ENCODE measurements around the gene SEC16B. TPM values are rescaled to one million over a fixed set of nuclear protein-coding genes. Genes with fewer than 3 reads are reported as not detected.

The SEC16B gene
- total and polyA plus RNA-seq, 10 donors = 2.9 to 15.4 (median 7.8) TPM

DNA sequence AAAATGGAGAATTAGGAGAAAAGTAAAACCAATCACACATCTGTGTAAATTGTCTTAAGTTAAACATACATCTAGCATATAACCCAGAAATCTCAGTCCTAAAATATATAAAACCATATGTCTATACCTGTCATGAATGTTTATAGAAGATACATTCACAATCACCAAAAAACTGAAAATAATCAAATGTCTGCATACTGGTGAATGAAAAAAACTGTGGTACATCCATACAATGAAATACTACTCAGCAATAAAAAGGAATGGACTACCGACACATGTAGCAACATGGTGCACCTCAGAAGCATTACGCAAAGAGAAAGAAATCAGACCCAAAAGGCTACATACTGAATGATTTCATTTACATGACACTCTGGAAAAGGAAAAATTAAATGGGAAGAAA lies 47.7 kb upstream of the SEC16B start:
- Histone ChIP-seq H3K36me3 (peaks cover 0 to 52% (median 7%) of the 10 kb centered on the region in 6 donors), H3K4me1 (no peaks in the 10 kb centered on the region), H3K27ac (no peak overlapping the region), H3K27me3 (replicated peaks in 1 of 7) (no peaks in the 10 kb centered on the region), H3K4me3 (no peak overlapping the region), H3K9me3 (peaks cover 0 to 12% (median 8%) of the 10 kb centered on the region in 8 donors)
- TF ChIP-seq, protein P1, sequence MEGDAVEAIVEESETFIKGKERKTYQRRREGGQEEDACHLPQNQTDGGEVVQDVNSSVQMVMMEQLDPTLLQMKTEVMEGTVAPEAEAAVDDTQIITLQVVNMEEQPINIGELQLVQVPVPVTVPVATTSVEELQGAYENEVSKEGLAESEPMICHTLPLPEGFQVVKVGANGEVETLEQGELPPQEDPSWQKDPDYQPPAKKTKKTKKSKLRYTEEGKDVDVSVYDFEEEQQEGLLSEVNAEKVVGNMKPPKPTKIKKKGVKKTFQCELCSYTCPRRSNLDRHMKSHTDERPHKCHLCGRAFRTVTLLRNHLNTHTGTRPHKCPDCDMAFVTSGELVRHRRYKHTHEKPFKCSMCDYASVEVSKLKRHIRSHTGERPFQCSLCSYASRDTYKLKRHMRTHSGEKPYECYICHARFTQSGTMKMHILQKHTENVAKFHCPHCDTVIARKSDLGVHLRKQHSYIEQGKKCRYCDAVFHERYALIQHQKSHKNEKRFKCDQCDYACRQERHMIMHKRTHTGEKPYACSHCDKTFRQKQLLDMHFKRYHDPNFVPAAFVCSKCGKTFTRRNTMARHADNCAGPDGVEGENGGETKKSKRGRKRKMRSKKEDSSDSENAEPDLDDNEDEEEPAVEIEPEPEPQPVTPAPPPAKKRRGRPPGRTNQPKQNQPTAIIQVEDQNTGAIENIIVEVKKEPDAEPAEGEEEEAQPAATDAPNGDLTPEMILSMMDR (IDR thresholded peaks at IDR 0.05 in 8 of 11, conservative IDR thresholded peaks at IDR 0.05 in 3 of 11) = no peak
- no peak for TF ChIP-seq POLR2AphosphoS5 (IDR thresholded peaks at IDR 0.05)
- no peak for TF ChIP-seq POLR2A (IDR thresholded peaks at IDR 0.05)
- DNase-seq = no peak
- 89 to 99% (median 96%) methylated on average over 2 of the region's 2 CpGs for WGBS, 5 donors
- intact Hi-C loops (cut with DNase I; ENCODE audit: low total_unique reads) = no loop called here

DNA sequence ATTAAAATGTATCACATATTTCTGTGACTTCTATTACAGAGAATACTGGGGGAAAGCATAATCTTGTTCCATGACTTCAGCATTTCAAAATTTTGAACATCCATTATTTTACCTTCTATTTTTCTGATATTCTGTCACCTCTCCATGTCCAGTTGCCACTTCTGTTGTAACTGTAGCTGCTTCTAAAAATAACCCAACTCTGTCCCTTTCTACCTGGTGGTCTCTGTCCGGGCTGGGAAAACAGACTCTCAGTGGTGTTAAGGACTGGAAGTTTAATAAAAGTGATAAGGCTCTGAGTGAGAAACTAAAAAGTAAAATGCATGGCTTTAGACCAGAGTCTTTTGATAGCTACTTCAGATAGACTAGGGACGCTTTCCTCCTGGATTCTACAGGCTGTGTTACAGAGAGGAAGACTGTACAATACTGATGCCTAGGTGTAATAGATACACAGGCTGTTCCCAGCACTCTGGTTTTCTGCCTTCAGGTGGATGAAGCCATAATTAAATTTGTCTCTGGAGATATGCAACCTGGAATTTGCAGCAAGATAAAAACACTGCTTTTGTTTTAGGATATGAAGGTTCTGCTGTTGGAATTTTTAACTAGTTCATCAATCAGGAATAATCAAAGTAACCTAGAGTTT lies 42.1 kb upstream of the SEC16B start:
- Histone ChIP-seq H3K27me3 (replicated peaks in 1 of 7) (no peaks in the 10 kb centered on the region), H3K36me3 (peaks cover 0 to 18% (median 5%) of the 10 kb centered on the region in 6 donors), H3K9me3 (peaks cover 0 to under 1% (median 0%) of the 10 kb centered on the region in 8 donors), H3K27ac (peak overlapping the region in 1 of 8 donors; percentile 33), H3K4me3 (no peak overlapping the region), H3K4me1 (peaks cover 0 to 5% (median 0%) of the 10 kb centered on the region in 6 donors)
- DNase-seq = no peak
- no peak for TF ChIP-seq POLR2AphosphoS5 (IDR thresholded peaks at IDR 0.05)
- no peak for TF ChIP-seq POLR2A (IDR thresholded peaks at IDR 0.05)
- TF ChIP-seq, protein P1 (IDR thresholded peaks at IDR 0.05 in 8 of 11, conservative IDR thresholded peaks at IDR 0.05 in 3 of 11) = no peak
- 79 to 87% (median 84%) methylated on average over 2 of the region's 2 CpGs for WGBS, 5 donors
- intact Hi-C loops (cut with DNase I; ENCODE audit: low total_unique reads) = no loop called here

DNA sequence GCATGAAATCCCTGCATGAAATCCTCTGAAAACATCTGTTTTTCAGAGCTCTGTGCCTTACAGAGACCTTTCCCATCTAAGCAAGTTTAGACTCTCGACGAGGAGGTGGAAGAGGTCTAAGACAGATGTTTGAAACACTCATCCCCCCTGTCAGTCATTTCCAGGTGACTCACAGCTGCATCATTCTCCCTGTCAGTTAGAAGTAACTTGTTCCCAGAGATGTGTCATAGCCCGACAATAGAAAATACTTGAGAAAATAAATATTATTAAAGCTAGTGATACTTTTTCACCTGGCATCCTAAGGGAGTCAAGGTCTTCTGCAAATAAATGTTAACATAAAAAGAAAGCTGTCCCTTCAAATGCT lies 41.6 kb upstream of the SEC16B start:
- peaks cover 0 to 5% (median 0%) of the 10 kb centered on the region in 6 donors for H3K4me1 ChIP-seq
- TF ChIP-seq POLR2A (IDR thresholded peaks at IDR 0.05) (no peak), POLR2AphosphoS5 (IDR thresholded peaks at IDR 0.05) (no peak)
- TF ChIP-seq, protein P1 (IDR thresholded peaks at IDR 0.05 in 8 of 11, conservative IDR thresholded peaks at IDR 0.05 in 3 of 11) = no peak
- intact Hi-C loops (cut with DNase I; ENCODE audit: low total_unique reads) = no loop called here

DNA sequence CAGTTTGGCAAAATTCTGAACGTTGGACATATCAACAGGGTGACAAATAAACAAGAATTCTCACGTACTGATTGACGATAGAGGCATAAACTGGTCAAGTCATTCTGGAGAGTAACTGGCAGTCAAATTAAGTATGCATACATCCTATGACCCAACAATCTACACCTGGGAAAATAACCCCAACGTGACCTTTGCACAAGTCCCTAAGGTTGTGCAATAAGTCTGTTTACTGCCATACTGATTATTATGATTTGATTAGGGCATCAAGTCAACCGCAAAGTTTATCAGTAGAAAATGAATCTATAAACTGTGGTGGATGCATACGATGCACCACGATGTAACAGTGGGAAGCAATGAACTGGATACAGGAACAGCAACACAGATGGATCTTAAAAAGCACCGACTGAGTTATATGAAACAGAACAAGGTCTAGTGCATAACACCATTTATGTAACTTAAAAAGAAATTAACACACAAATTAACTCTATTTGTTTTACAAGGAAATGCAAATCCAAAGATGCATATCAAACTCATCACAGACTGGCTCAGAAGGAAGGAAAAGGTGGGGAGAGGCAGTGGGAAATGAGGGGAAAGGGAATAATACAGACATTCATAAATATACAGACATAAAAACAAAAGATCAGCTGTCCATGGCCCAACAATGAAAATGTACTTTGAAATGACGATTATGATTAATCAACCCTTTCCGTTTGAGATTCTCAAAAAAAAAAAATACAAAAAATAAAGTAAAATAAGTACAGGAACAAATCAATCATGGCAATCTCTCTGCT lies 41.0 kb upstream of the SEC16B start:
- Histone ChIP-seq H3K4me1 (peaks cover 0 to 5% (median 0%) of the 10 kb centered on the region in 6 donors), H3K4me3 (no peak overlapping the region), H3K9me3 (no peaks in the 10 kb centered on the region), H3K27ac (no peak overlapping the region), H3K27me3 (replicated peaks in 1 of 7) (no peaks in the 10 kb centered on the region), H3K36me3 (peaks cover 0 to 12% (median 2%) of the 10 kb centered on the region in 6 donors)
- no peak for DNase-seq
- no peak for TF ChIP-seq POLR2AphosphoS5 (IDR thresholded peaks at IDR 0.05)
- TF ChIP-seq, protein P1 (IDR thresholded peaks at IDR 0.05 in 8 of 11, conservative IDR thresholded peaks at IDR 0.05 in 3 of 11) = no peak
- intact Hi-C loops (cut with DNase I; ENCODE audit: low total_unique reads) = no loop called here
- 69 to 83% (median 75%) methylated on average over 10 of the region's 10 CpGs for WGBS, 5 donors

More for the DNA sequence above, 41.6 kb upstream of the SEC16B start:
- Histone ChIP-seq H3K27me3 (replicated peaks in 1 of 7) (no peaks in the 10 kb centered on the region), H3K4me3 (no peak overlapping the region), H3K9me3 (no peaks in the 10 kb centered on the region), H3K36me3 (peaks cover 0 to 17% (median 4%) of the 10 kb centered on the region in 6 donors), H3K27ac (peak overlapping the region in 1 of 8 donors; percentile 33)
- 57 to 69% (median 64%) methylated on average over 3 of the region's 3 CpGs for WGBS, 5 donors
- DNase-seq = no peak
